NCI-H345 (cell line): Measurements from ENCODE around the gene RPS6KA2.

Experiments used
- DNase-seq: peaks from one replicate; lab custom pipeline; 2025; lab: John Stamatoyannopoulos, UW

Gene RPS6KA2

GRCh38 chr6:166573511-166574216, 53.4 kb downstream of the RPS6KA2 start:
- no peak for DNase-seq

- no peak for DNase-seq
Measured at GRCh38 chr6:166572370-166573261, 54.4 kb downstream of the RPS6KA2 start.

GRCh38 chr6:166570929-166571713, 55.9 kb downstream of the RPS6KA2 start:
- no peak for DNase-seq

GRCh38 chr6:166569206-166569605, 57.8 kb downstream of the RPS6KA2 start:
- no peak for DNase-seq

- no peak for DNase-seq
Measured at GRCh38 chr6:166567813-166568212, 59.2 kb downstream of the RPS6KA2 start.

GRCh38 chr6:166567107-166567506, 59.9 kb downstream of the RPS6KA2 start:
- no peak for DNase-seq

- no peak for DNase-seq
Measured at GRCh38 chr6:166566026-166567011, 60.7 kb downstream of the RPS6KA2 start.

GRCh38 chr6:166565084-166565967, 61.7 kb downstream of the RPS6KA2 start:
- no peak for DNase-seq

- DNase-seq = no peak
Measured at GRCh38 chr6:166563805-166564204, 63.2 kb downstream of the RPS6KA2 start.

- DNase-seq = no peak
Measured at GRCh38 chr6:166563200-166563599, 63.9 kb downstream of the RPS6KA2 start.

GRCh38 chr6:166562726-166563125, 64.3 kb downstream of the RPS6KA2 start:
- no peak for DNase-seq

GRCh38 chr6:166561771-166562359, 65.2 kb downstream of the RPS6KA2 start:
- DNase-seq = no peak

GRCh38 chr6:166560222-166560621, 66.8 kb downstream of the RPS6KA2 start:
- no peak for DNase-seq

GRCh38 chr6:166559662-166560061, 67.4 kb downstream of the RPS6KA2 start:
- no peak for DNase-seq

GRCh38 chr6:166559211-166559610, 67.8 kb downstream of the RPS6KA2 start:
- no peak for DNase-seq

GRCh38 chr6:166558156-166559005, 68.7 kb downstream of the RPS6KA2 start:
- no peak for DNase-seq

GRCh38 chr6:166556863-166557322, 70.2 kb downstream of the RPS6KA2 start:
- DNase-seq = no peak

- no peak for DNase-seq
Measured at GRCh38 chr6:166556336-166556735, 70.7 kb downstream of the RPS6KA2 start.

- no peak for DNase-seq
Measured at GRCh38 chr6:166555086-166555485, 72.0 kb downstream of the RPS6KA2 start.
